ENCODE measurements around the gene SCN8A. TPM values are rescaled to one million over a fixed set of nuclear protein-coding genes. Genes with fewer than 3 reads are reported as not detected.
A peak's percentile ranks its signal among the peaks of the same experiment; 100 is the strongest.

SCN8A gene
- total and polyA plus RNA-seq, 2 experiments from 2014 or later, result 1.1 to 2.6 TPM

DNA sequence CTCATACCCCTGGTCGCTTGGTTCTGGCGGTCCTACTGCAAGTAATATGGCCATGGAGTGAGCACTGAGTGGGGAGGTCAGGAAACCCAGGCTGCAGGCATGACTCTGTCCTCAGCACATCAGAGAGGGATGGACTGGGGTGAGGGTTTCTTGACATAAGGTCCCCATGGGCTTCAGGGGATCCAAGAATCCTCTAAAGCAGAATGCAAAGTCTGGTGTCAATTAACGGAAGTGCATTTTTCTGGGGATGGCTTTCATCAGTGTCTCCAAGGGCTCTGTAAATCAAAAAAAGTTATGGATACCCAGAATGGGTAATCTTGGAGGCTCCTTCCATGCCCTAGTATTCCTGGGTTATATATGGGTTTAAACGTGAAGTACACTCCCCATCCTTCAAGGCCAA, 253.8 kb downstream of the SCN8A start:
- 79% methylated on average over 4 of the region's 4 CpGs for WGBS (ENCODE audit: low lambda C conversion rate, missing lambda C conversion rate)
- Histone ChIP-seq H3K4me2 (peak overlapping the region; percentile 96), H3K9me2 (replicated peaks; ENCODE audit: insufficient read depth) (no peaks in the 10 kb centered on the region), H3K4me1 (ENCODE audit: insufficient read depth) (peaks cover 28% of the 10 kb centered on the region), H3K79me2 (peaks cover 56% of the 10 kb centered on the region), H4K20me1 (ENCODE audit: insufficient read depth, poor library complexity, severe bottlenecking) (peaks cover 7% of the 10 kb centered on the region), H2AFZ (no peak overlapping the region), H3K36me3 (replicated peaks; ENCODE audit: insufficient read depth, low read depth) (no peaks in the 10 kb centered on the region), H3K9me3 (ENCODE audit: low read depth) (no peaks in the 10 kb centered on the region), H3K27ac (no peak overlapping the region), H3K4me3 (no peak overlapping the region), H3K27me3 (no peaks in the 10 kb centered on the region)
- TF ChIP-seq EZH2phosphoT487 (IDR thresholded peaks at IDR 0.05; ENCODE audit: low read depth, severe bottlenecking, unreplicated experiment) (no peak), EZH2 (IDR thresholded peaks at IDR 0.05; ENCODE audit: borderline replicate concordance) (no peak), CTCF (IDR thresholded peaks at IDR 0.05; ENCODE audit: poor library complexity) (no peak)
- DNase-seq (ENCODE audit: low spot score), result no peak

- peaks cover 5% of the 10 kb centered on the region for H4K20me1 ChIP-seq (ENCODE audit: insufficient read depth, poor library complexity, severe bottlenecking)
- H3K27ac ChIP-seq, result peak overlapping the region; percentile 77
- H3K9me3 ChIP-seq (ENCODE audit: low read depth), result no peaks in the 10 kb centered on the region
- no peaks in the 10 kb centered on the region for H3K9me2 ChIP-seq (replicated peaks; ENCODE audit: insufficient read depth)
- no peaks in the 10 kb centered on the region for H3K36me3 ChIP-seq (replicated peaks; ENCODE audit: insufficient read depth, low read depth)
- no peak overlapping the region for H3K4me3 ChIP-seq
- DNase-seq (ENCODE audit: low spot score), result no peak
- TF ChIP-seq EZH2phosphoT487 (IDR thresholded peaks at IDR 0.05; ENCODE audit: low read depth, severe bottlenecking, unreplicated experiment) (no peak), CTCF (IDR thresholded peaks at IDR 0.05; ENCODE audit: poor library complexity) (no peak), EZH2 (IDR thresholded peaks at IDR 0.05; ENCODE audit: borderline replicate concordance) (no peak)
- peaks cover 28% of the 10 kb centered on the region for H3K4me1 ChIP-seq (ENCODE audit: insufficient read depth)
- H2AFZ ChIP-seq, result no peak overlapping the region
- WGBS (ENCODE audit: low lambda C conversion rate, missing lambda C conversion rate), result 21% methylated on average over 6 of the region's 7 CpGs
- peaks cover 50% of the 10 kb centered on the region for H3K79me2 ChIP-seq
- H3K27me3 ChIP-seq, result no peaks in the 10 kb centered on the region
- peak overlapping the region; percentile 96 for H3K4me2 ChIP-seq
Measured at GRCh38 chr12:51845482-51845881, 254.4 kb downstream of the SCN8A start.

DNA sequence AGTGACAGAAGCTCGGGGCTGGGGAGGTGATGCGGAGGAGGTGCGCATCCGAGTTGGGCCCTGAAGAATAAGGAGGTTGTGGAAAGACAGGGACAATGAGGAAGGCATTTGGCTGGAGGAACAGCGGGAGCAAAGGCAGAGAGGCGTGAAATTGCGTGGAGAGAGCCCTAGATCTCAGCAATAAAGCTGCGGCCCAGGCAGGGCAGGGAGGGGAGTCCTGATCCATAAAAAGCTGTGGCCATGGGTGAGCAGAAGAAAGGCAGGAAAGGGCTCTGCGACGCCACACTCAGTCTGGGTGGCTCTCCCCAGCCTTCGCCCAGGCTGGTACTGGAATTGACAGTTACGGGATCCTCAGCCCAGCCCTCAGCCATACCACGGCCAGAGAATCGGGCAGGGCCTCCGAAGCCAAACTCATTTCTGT, 255.2 kb downstream of the SCN8A start:
- Histone ChIP-seq H3K4me3 (peak overlapping the region; percentile 67), H3K27me3 (no peaks in the 10 kb centered on the region), H3K9me3 (ENCODE audit: low read depth) (no peaks in the 10 kb centered on the region), H3K4me2 (peak overlapping the region; percentile 96), H3K36me3 (replicated peaks; ENCODE audit: insufficient read depth, low read depth) (no peaks in the 10 kb centered on the region), H4K20me1 (ENCODE audit: insufficient read depth, poor library complexity, severe bottlenecking) (peaks cover 5% of the 10 kb centered on the region), H3K9me2 (replicated peaks; ENCODE audit: insufficient read depth) (no peaks in the 10 kb centered on the region), H3K27ac (peak overlapping the region; percentile 77), H2AFZ (no peak overlapping the region), H3K4me1 (ENCODE audit: insufficient read depth) (peaks cover 26% of the 10 kb centered on the region), H3K79me2 (peaks cover 42% of the 10 kb centered on the region)
- no peak for TF ChIP-seq EZH2 (IDR thresholded peaks at IDR 0.05; ENCODE audit: borderline replicate concordance)
- no peak for TF ChIP-seq EZH2phosphoT487 (IDR thresholded peaks at IDR 0.05; ENCODE audit: low read depth, severe bottlenecking, unreplicated experiment)
- no peak for TF ChIP-seq CTCF (IDR thresholded peaks at IDR 0.05; ENCODE audit: poor library complexity)
- DNase-seq (ENCODE audit: low spot score), result no peak
- WGBS (ENCODE audit: low lambda C conversion rate, missing lambda C conversion rate), result 64% methylated on average over 15 of the region's 15 CpGs
